ENCODE measurements around the gene OR51F2.
"Not testable (repeated sequence)": the region's sequence is repeated elsewhere in the genome, so short reads cannot be mapped to it uniquely, and the experiment has no call there.

The OR51F2 gene, protein sequence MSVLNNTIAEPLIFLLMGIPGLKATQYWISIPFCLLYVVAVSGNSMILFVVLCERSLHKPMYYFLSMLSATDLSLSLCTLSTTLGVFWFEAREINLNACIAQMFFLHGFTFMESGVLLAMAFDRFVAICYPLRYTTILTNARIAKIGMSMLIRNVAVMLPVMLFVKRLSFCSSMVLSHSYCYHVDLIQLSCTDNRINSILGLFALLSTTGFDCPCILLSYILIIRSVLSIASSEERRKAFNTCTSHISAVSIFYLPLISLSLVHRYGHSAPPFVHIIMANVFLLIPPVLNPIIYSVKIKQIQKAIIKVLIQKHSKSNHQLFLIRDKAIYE

DNA sequence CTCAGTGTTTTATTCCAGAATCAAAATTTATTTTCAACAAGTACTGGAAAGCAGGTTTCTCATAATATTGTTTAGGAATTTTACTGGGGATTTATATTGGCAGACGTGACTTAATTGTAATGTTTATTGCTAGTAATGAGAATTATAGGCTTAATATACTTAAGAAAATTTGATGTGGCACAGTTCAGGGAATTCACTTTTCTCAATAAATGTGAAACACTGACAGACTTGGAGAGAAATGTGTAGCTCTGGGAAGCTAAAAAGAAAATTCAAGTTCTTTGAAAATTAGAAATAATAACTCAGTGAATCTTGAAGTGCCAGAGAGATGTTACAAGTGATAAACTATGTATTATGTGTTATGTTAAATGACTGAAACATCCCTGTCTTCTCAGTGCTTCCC lies at the start of gene OR51F2:
TSS of gene OR51F2 (plus strand) at position 301 of the 400 bp plus-strand sequence. CDS start 101 bp downstream, outside the sequence.
- in situ Hi-C loops (cut with MboI; ENCODE audit: low sequenced_read_pairs), result no loop called here

DNA sequence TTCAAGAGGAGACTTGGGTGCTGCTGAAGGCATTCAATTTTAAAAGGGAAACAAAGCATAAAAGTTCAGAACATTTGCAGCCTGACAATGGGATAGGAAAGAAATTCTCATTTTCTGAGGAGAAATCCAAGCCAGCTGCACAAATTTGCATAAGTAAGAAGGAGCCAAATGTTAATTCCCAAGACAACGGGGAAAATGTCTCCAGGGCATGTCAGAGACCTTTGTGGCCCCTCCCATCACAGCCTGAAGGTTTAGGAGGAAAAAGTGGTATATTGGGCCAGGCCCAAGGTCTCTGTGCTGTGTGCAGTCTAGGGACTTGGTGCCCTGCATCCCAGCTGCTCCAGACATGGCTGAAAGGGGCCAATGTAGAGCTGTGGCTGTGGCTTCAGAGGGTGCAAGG lies 38.7 kb upstream of the OR51F2 start:
- in situ Hi-C loops (cut with MboI; ENCODE audit: low sequenced_read_pairs), result no loop called here

DNA sequence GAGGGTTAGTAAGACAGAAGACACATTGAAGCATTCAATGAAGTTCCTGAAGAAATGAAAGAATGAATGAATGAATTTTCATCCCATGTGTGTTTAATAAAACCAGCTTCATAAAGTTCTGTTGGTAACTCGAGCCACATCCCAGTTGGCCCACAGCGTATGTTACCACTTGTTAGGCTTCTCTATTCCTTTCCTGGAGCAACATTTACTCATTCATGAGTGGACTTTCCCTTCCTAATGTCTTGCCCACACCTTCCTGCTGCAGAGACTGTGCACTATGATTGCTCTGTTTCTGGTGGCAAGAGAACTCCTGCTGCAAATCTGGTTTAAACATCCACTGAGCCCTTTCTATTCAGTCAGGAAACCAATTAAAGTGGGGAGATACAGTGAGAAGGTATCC lies 23.9 kb upstream of the OR51F2 start:
- in situ Hi-C loops (cut with MboI; ENCODE audit: low sequenced_read_pairs), result no loop called here

DNA sequence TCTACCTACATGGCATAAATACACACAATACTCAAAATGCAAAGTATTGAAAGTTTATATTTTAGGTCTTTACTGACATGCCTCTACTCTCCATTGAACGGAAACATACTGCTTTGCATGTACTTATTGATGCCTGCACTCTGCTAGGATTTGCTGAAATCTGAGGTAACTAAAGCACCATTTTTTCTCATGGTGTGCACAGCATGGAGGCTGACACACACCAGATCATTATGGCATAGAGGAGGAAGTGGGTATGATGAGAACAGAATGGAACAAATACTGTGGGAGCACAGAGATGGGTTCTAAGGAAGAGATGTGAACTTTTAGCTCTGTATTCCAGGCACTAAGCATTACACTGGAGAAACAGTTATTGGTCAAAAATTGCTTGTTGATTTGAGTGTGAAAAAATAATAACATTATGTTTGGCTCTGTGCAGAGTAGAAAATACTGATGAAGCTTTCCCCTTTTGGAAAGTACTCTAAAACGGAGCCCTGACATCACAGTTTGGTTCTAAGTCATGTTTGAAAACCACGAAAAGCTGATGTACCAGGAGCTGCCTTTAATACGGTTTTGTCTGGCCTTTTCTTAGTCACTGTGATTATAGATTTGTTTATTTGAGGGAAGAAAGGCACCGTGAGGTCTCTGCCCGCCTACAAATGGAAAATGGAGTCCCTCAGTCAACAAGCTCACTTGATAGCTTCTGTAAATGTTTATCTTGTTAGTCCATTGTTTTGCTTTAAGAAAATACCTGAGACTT lies 22.5 kb upstream of the OR51F2 start:
- in situ Hi-C loops (cut with MboI; ENCODE audit: low sequenced_read_pairs), result no loop called here

DNA sequence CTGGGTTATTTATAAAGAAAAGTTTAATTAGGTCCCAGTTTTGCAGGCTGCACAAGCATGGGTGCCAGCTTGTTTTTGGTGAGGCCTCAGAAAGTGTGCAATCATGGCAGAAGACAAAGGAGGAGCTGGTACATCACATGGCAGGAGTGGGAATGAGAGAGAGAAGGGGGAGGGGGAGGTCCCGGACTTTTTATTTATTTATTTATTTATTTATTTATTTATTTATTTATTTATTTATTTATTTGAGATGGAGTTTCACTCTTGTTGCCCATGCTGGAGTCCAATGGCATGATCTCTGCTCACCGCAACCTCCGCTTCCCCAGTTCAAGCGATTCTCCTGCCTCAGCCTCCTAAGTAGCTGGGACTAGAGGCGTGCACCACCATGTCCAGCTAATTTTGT lies 19.8 kb upstream of the OR51F2 start:
- in situ Hi-C loops (cut with MboI; ENCODE audit: low sequenced_read_pairs), result not testable (repeated sequence)

DNA sequence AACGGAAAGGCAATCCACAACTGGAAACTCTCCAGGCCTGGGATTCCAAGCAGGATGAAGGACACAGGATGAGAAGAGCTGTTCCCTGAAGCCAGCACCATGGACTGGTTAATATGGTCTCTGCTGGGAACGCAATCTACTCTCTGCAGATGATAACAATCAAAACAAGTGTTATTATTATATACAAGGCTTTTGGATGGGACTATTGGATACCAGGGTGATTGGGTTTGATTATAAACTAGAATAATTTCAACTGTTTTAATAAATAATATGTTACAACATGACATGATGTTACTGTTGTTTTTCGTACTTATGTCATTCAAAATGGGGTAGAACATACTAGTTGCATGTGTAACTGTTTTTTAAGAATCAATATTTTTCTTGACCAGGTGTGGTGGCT lies 16.8 kb upstream of the OR51F2 start, which contains the start of gene OR52R1:
TSS of gene OR52R1 (minus strand) at position 101 of the 400 bp plus-strand sequence. CDS start at position 101, 0 bp downstream.
- in situ Hi-C loops (cut with MboI; ENCODE audit: low sequenced_read_pairs), result no loop called here

DNA sequence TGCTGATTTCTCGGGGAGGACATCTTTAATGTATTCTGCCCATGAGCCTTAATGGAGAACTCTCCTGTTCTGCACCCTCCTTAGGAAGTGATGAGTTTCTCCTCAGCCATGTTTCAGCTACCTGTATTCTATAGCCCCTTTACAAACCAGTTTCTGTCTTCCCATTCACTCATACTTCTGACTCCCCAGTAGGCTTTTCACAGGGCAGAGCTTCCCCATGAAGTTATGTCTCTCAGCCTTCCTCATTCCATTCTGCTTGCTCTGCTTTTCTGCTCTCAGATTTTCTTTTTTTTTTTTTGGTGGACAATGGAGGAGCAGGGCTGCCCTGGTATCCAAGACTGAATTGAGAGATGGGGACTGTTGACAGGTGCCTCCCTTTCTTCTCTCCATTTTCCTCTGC lies 12.6 kb upstream of the OR51F2 start:
- in situ Hi-C loops (cut with MboI; ENCODE audit: low sequenced_read_pairs), result no loop called here

DNA sequence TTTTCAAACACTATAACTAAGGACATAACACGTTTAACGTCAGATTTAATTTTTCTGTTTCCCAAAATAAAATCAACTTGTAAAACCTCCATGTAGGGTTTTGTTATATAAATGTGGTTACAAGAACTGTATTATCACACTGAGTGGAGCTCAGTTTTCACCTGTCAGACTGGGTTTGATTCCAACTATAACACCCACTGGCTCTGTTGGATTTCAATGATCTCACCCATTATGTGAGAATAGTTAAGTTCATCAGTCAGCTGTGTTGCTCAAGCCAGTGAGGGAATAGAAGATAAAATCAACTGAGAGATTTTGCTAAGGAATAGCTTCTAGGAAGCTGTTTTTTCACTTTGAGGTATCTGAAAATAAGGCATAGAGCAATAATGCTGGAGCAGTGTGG lies 11.9 kb upstream of the OR51F2 start:
- in situ Hi-C loops (cut with MboI; ENCODE audit: low sequenced_read_pairs), result no loop called here

DNA sequence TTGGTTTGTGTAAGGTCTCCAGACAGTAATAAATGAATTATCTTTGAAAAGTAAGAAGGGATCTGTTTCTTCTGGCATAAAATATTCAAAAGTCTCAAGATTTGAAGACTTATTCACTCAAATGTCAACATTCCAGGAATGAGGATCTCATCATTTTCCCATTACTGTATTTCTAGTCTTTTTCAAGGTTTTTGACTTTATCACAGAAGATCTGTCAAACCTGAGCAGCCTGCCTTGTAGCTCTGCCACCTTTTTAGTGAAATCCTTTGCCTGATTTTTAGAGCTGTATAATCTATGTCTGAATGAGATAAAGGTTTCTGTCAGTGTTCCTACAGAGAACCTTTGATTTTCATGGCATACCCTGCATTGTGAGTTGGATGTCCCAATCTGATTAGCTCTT lies 4.0 kb downstream of the OR51F2 start:
- in situ Hi-C loops (cut with MboI; ENCODE audit: low sequenced_read_pairs), result no loop called here

DNA sequence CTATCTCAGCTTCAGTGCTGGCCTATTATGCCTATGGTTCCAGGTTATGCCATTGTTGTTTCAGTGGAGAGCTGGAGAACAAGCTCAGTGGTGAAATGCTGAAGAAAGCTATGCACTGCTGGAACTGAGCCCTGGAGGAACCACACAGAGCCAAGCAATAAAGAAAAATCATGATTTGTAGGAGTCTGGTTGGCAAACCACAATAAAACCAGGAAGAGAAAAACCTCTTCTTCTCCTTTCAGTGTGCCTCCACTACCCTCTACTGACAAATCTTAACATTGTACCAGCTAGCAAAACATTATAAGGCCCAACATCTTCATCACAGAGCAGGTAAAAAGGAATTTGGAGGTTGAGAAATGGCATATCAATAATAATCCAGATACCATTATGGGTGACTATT lies 5.3 kb downstream of the OR51F2 start:
- in situ Hi-C loops (cut with MboI; ENCODE audit: low sequenced_read_pairs), result no loop called here

DNA sequence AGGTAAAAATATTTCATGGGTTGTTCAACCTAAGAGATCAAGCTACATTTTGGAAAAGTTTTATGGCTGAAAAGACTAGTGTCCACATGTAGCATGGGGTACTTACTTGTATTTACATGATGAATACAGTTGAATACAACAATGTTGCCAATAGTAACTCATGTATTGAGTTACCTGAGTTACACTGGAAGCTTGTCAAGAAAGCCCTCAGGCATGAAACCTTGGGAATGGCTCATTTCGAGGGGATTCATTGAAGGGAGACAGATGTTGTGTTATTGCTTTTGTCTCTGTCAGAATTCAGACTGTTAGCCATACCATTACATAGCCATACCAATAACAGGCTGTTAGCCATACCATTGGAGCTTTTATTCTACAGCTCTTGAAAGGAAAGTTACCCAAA lies 9.2 kb downstream of the OR51F2 start:
- in situ Hi-C loops (cut with MboI; ENCODE audit: low sequenced_read_pairs), result no loop called here

DNA sequence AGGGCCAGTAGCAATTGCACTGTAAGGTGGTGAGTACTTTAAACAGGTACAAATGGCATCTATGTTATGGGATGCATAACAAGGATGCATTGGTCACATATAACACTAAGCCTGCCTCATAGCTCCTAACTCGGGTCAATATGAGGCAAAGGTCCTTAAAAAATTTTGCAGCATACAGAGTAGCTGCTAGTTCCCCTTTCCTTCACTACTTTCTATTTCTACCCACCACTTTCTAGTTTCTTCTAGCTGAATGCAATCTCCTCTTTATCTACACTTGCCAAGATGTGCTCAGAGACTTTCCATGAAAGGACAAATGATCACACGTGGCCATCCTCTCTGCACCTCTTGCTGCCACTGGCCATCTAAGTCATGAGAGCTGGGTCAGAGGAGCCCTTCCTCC lies 9.8 kb downstream of the OR51F2 start:
- in situ Hi-C loops (cut with MboI; ENCODE audit: low sequenced_read_pairs), result no loop called here

DNA sequence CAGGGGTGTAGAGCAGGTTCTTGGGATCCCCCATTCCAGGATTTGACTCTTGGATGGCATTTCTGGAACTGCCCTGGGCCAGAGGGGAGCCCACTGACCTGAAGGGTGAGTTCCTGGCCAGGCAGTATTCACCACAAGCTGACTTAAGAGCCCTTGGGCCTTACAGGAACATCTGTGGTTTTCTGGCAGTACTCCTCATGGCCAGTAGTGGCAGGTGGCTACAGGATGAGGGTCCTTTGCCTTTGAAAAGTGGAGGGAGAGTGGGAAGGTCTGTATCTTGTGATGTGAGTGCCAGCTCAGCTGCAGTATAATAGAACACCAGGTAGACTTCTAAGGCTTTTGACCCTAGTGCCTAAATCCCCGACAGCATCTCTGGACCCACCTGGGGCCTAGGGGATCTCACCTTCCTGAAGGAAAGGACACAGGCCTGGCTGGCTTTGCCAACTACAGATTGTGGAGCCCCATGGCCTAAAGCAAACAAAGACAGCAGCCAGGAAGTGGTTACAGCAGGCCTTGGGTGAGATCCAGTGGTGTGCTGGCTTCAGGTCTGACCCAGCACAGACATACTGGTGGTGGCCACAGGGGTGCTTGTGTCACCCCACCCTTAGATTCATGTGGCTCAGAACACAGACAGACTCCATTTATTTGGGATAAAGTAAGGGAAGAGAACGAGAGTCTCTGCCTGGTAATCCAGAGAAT lies 18.9 kb downstream of the OR51F2 start:
- in situ Hi-C loops (cut with MboI; ENCODE audit: low sequenced_read_pairs), result no loop called here

DNA sequence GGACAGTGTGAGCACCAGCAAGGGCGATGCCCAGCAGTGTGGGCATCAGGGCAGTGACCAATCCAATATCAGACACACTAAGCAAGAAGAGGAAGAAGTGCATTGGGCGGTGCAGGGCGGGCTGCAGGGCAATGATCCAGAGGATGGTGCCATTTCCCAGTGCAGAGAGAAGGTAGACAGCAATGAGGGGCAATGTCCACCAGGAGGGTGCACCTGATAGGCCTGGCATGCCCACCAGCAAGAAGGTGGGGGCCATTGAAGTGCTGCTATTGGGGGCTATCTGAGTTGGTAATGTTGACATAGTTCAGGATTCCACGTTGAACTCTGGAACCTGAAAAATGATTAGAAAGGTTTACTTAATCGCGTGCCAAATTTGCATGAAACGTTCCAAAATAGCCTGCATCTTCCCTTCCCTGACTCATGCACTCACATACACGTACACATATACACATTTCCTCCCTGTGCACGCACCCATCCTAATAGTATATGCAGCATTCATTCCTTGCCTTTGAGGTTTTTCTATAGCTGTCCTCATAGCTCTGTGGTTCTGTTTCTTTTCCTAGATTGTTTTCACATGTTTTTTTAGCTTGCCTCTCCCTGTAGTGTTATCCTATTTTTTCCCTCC lies 27.9 kb downstream of the OR51F2 start, which contains the start of gene OR51S1:
TSS of gene OR51S1 (minus strand) at position 301 of the 625 bp plus-strand sequence. CDS start at position 301, 0 bp downstream.
- in situ Hi-C loops (cut with MboI; ENCODE audit: low sequenced_read_pairs), result no loop called here

DNA sequence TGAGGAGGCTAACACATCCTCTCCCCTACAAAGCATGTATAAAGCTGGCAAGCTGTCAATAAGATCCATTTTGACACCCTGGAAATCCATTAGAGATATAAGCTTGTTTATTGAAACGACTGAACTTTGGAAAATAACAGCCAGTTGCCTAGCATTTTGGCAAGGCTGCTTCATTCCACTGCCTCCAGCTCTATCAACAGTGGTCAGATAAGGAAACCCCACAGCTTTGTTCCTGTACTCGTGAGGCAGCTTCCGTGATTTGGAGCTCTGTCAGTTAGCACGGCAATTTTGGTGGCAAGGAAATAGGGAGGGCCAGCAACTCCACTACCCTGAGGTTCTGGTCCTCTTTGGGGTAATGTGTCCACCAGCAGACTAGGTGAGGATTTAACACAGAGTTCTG lies 29.9 kb downstream of the OR51F2 start:
- in situ Hi-C loops (cut with MboI; ENCODE audit: low sequenced_read_pairs), result no loop called here

DNA sequence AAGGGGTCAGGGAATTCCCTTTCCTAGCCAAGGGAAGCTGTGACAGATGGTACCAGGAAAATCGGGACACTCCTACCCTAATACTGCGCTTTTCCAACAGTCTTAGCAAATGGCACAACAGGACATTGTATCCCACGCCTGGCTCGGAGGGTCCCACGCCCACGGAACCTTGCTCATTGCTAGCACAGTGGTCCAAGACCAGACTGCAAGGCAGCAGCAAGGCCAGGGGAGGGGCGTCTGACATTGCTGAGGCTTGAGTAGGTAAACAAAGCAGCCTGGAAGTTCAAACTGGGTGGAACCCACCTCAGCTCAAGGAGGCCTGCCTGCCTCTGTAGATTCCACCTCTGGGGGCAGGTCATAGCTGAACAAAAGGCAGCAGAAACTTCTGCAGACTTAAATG lies 33.2 kb downstream of the OR51F2 start:
- in situ Hi-C loops (cut with MboI; ENCODE audit: low sequenced_read_pairs), result not testable (repeated sequence)

DNA sequence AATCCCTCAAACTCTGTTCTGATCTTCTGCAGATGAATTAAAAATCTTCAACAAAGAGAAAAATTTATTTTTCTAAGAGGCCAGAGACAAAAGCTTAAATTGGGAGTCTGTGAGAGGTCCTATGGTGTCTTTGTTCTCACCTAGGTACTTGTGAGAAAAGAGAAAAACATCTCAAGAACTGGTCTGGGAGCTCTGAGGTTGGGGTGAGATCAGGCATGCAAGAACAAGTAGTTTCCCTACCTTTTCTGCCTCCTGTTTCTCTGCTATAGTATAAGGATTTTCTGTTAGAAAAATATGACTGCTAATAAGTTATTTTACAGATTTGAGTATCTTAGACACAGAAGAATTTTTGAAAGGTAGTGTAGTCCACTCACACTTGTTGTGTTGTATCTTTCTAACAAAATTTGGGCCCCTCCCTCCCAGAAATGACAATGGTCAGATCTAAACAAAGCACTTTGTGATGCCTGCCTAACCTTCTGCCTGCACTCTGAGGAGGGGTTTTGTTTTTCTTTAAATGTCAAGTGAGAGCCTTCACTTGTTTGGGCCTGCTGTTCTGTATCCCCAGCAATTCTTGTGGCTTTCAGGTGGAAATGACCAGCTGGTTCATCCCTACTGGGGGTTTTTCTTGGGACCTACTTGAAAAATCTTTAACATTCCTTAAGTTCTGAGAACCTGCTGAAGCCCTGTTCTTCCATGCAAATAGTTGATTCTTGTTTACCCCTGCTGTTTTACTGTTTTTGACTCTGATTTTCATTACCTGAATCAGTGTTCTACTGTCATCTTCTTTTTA lies 41.5 kb downstream of the OR51F2 start:
- in situ Hi-C loops (cut with MboI; ENCODE audit: low sequenced_read_pairs), result no loop called here

DNA sequence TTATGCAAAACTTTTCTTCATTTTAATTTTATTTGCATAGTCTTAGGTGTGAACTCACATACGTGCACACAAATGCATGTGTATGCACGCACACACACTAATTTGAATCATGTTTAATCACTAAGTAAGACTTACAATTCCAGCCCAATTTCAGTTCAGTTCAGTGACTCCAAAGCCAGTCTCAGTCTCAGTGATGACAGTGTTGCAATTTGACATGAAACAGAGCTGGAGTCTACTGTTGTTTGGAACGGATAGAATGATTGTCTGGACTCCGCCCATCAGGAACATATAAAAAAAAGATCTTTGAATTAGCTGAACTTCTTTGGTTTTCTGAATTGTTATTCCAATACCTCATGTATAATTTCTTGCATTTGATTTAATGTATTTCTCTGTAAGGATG lies 42.8 kb downstream of the OR51F2 start:
- in situ Hi-C loops (cut with MboI; ENCODE audit: low sequenced_read_pairs), result no loop called here

DNA sequence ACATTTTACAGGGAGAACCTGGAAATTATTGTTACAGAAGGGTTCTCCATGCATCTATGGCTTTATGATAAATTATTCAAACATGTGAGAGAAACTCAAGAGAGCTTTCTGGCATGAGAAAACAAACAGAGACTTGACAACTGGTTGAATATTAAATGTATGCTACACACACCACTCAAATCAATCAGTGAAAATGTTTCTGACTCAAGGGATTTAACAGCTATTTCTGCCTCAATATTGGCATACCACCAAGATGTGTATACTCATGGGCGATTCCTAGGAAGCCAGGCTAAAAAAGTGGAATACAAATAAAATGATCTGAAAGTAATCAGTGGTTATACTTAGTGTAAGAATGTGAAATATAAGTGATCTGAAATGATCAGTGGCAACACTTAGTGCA lies 44.7 kb downstream of the OR51F2 start:
- in situ Hi-C loops (cut with MboI; ENCODE audit: low sequenced_read_pairs), result no loop called here
